ENCODE results near the gene PPHLN1. TPM values are rescaled to one million over a fixed set of nuclear protein-coding genes. Genes with fewer than 3 reads are reported as not detected.
A peak's percentile ranks its signal among the peaks of the same experiment; 100 is the strongest.

PPHLN1 gene
- total RNA-seq, 1 donor from 2014 or later, result 65.3 TPM

- no peaks in the 10 kb centered on the region for H3K27me3 Mint-ChIP-seq (ENCODE audit: low read depth, unreplicated experiment)
- no peak overlapping the region for H3K27ac ChIP-seq (ENCODE audit: low read depth, low read length)
- DNase-seq (ENCODE audit: low read depth) (peak; percentile 7), FAIRE-seq (no peak)
- TF ChIP-seq EZH2 (IDR thresholded peaks at IDR 0.05; ENCODE audit: insufficient read depth, low read length), result no peak
- TF ChIP-seq, protein P1, sequence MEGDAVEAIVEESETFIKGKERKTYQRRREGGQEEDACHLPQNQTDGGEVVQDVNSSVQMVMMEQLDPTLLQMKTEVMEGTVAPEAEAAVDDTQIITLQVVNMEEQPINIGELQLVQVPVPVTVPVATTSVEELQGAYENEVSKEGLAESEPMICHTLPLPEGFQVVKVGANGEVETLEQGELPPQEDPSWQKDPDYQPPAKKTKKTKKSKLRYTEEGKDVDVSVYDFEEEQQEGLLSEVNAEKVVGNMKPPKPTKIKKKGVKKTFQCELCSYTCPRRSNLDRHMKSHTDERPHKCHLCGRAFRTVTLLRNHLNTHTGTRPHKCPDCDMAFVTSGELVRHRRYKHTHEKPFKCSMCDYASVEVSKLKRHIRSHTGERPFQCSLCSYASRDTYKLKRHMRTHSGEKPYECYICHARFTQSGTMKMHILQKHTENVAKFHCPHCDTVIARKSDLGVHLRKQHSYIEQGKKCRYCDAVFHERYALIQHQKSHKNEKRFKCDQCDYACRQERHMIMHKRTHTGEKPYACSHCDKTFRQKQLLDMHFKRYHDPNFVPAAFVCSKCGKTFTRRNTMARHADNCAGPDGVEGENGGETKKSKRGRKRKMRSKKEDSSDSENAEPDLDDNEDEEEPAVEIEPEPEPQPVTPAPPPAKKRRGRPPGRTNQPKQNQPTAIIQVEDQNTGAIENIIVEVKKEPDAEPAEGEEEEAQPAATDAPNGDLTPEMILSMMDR (IDR thresholded peaks at IDR 0.05; ENCODE audit: insufficient read depth, low read depth, low read length), result no peak
- no peak overlapping the region for H3K4me2 ChIP-seq (ENCODE audit: low read length)
- no peaks in the 10 kb centered on the region for H3K4me1 ChIP-seq (ENCODE audit: insufficient read depth, low read length)
- no peaks in the 10 kb centered on the region for H3K9me3 ChIP-seq (ENCODE audit: insufficient read depth, low read depth, low read length)
- no peak overlapping the region for H3K27ac Mint-ChIP-seq (ENCODE audit: unreplicated experiment)
- H2AFZ ChIP-seq (ENCODE audit: low read depth, low read length), result no peak overlapping the region
- no peak overlapping the region for H3K9ac ChIP-seq (ENCODE audit: low read length)
- no peaks in the 10 kb centered on the region for H3K27me3 ChIP-seq (ENCODE audit: insufficient read depth, low read length)
- H4K20me1 ChIP-seq (ENCODE audit: insufficient read depth, low read length), result no peaks in the 10 kb centered on the region
- no peaks in the 10 kb centered on the region for H3K79me2 ChIP-seq (ENCODE audit: insufficient read depth, low read length)
- peaks cover 2% of the 10 kb centered on the region for H3K36me3 ChIP-seq (ENCODE audit: insufficient read depth, low read length)
- H3K4me1 Mint-ChIP-seq (ENCODE audit: low read depth, unreplicated experiment), result peaks cover 5% of the 10 kb centered on the region
- no peaks in the 10 kb centered on the region for H3K9me3 Mint-ChIP-seq (ENCODE audit: unreplicated experiment)
- H3K36me3 Mint-ChIP-seq (ENCODE audit: low read depth, unreplicated experiment), result peaks cover 9% of the 10 kb centered on the region
- no peak overlapping the region for H3K4me3 Mint-ChIP-seq (ENCODE audit: unreplicated experiment)
- H3K4me3 ChIP-seq (ENCODE audit: insufficient read depth, low read depth, low read length), result no peak overlapping the region
These were observed 81.3 kb downstream of the PPHLN1 start for GRCh38 chr12:42407306-42407705.

GRCh38 chr12:42409471-42409870, 83.5 kb downstream of the PPHLN1 start:
- H3K79me2 ChIP-seq (ENCODE audit: insufficient read depth, low read length), result no peaks in the 10 kb centered on the region
- H3K27ac Mint-ChIP-seq (ENCODE audit: unreplicated experiment), result no peak overlapping the region
- H3K4me2 ChIP-seq (ENCODE audit: low read length), result no peak overlapping the region
- no peak overlapping the region for H3K27ac ChIP-seq (ENCODE audit: low read depth, low read length)
- no peaks in the 10 kb centered on the region for H3K4me1 ChIP-seq (ENCODE audit: insufficient read depth, low read length)
- no peak overlapping the region for H3K4me3 Mint-ChIP-seq (ENCODE audit: unreplicated experiment)
- H3K36me3 ChIP-seq (ENCODE audit: insufficient read depth, low read length), result peaks cover 2% of the 10 kb centered on the region
- no peak overlapping the region for H2AFZ ChIP-seq (ENCODE audit: low read depth, low read length)
- H4K20me1 ChIP-seq (ENCODE audit: insufficient read depth, low read length), result no peaks in the 10 kb centered on the region
- H3K36me3 Mint-ChIP-seq (ENCODE audit: low read depth, unreplicated experiment), result peaks cover 6% of the 10 kb centered on the region
- no peaks in the 10 kb centered on the region for H3K27me3 ChIP-seq (ENCODE audit: insufficient read depth, low read length)
- no peaks in the 10 kb centered on the region for H3K27me3 Mint-ChIP-seq (ENCODE audit: low read depth, unreplicated experiment)
- no peak for DNase-seq (ENCODE audit: low read depth)
- FAIRE-seq, result no peak
- H3K4me1 Mint-ChIP-seq (ENCODE audit: low read depth, unreplicated experiment), result peaks cover 7% of the 10 kb centered on the region
- H3K9me3 Mint-ChIP-seq (ENCODE audit: unreplicated experiment), result no peaks in the 10 kb centered on the region
- H3K9me3 ChIP-seq (ENCODE audit: insufficient read depth, low read depth, low read length), result no peaks in the 10 kb centered on the region
- H3K4me3 ChIP-seq (ENCODE audit: insufficient read depth, low read depth, low read length), result no peak overlapping the region
- TF ChIP-seq EZH2 (IDR thresholded peaks at IDR 0.05; ENCODE audit: insufficient read depth, low read length), result no peak
- TF ChIP-seq, protein P1 (IDR thresholded peaks at IDR 0.05; ENCODE audit: insufficient read depth, low read depth, low read length), result no peak
- H3K9ac ChIP-seq (ENCODE audit: low read length), result no peak overlapping the region

DNA sequence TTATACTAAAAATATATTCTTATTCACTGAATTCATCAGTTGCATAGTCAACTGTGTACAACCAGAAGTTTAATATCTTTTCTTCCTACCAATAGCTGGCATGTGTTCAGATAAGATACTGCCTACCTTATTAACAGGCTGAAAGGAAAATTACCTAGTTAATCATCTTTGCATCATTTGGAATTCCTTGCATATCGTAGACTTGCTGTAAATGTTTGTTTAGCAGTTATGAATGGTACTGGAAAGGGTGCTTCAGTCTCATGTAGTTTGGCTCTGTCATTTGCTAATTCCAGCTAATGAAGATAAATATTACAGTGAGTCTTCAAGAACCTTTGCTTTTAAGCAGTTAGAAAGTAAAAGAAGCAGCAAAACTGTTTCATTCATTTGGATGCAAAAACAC, 84.4 kb downstream of the PPHLN1 start:
- no peak for TF ChIP-seq EZH2 (IDR thresholded peaks at IDR 0.05; ENCODE audit: insufficient read depth, low read length)
- TF ChIP-seq, protein P1 (IDR thresholded peaks at IDR 0.05; ENCODE audit: insufficient read depth, low read depth, low read length), result no peak
- Mint-ChIP-seq H3K27me3 (ENCODE audit: low read depth, unreplicated experiment) (no peaks in the 10 kb centered on the region), H3K36me3 (ENCODE audit: low read depth, unreplicated experiment) (peaks cover 6% of the 10 kb centered on the region), H3K4me1 (ENCODE audit: low read depth, unreplicated experiment) (peaks cover 7% of the 10 kb centered on the region), H3K27ac (ENCODE audit: unreplicated experiment) (no peak overlapping the region), H3K9me3 (ENCODE audit: unreplicated experiment) (no peaks in the 10 kb centered on the region), H3K4me3 (ENCODE audit: unreplicated experiment) (no peak overlapping the region)
- no peak overlapping the region for H3K4me3 ChIP-seq (ENCODE audit: insufficient read depth, low read depth, low read length)
- no peaks in the 10 kb centered on the region for H3K27me3 ChIP-seq (ENCODE audit: insufficient read depth, low read length)
- H4K20me1 ChIP-seq (ENCODE audit: insufficient read depth, low read length), result peaks cover 1% of the 10 kb centered on the region
- H3K27ac ChIP-seq (ENCODE audit: low read depth, low read length), result no peak overlapping the region
- H3K36me3 ChIP-seq (ENCODE audit: insufficient read depth, low read length), result peaks cover 2% of the 10 kb centered on the region
- no peak overlapping the region for H3K9ac ChIP-seq (ENCODE audit: low read length)
- H3K4me1 ChIP-seq (ENCODE audit: insufficient read depth, low read length), result no peaks in the 10 kb centered on the region
- no peak overlapping the region for H3K4me2 ChIP-seq (ENCODE audit: low read length)
- DNase-seq (ENCODE audit: low read depth) (peak; percentile 27), FAIRE-seq (no peak)
- H3K79me2 ChIP-seq (ENCODE audit: insufficient read depth, low read length), result no peaks in the 10 kb centered on the region
- H3K9me3 ChIP-seq (ENCODE audit: insufficient read depth, low read depth, low read length), result no peaks in the 10 kb centered on the region
- no peak overlapping the region for H2AFZ ChIP-seq (ENCODE audit: low read depth, low read length)
